AG04449 (cell line): ENCODE data around the gene IL1B.

Experiments used
- CTCF ChIA-PET: fragments of 350-600 bp; formaldehyde crosslinking; extraction: SDS; loops from one replicate; lab custom pipeline; 2021; ENCODE audit warnings: antibody characterized with exemption; lab: Yijun Ruan, JAX
- POLR2A ChIA-PET: fragments of 400-600, 350-600 bp; formaldehyde crosslinking; extraction: SDS; loops from one replicate; lab custom pipeline; 2020; ENCODE audit warnings: antibody characterized with exemption, inconsistent platforms; lab: Yijun Ruan, JAX
- DNase-seq: peaks from one replicate; pipeline ENCODE4 v3.0.0-alpha.2; 2010; ENCODE audit warnings: low read depth, low spot score
- H3K4me3 ChIP-seq: 2 replicates; pipeline ENCODE4 v1.5.1; 2011; ENCODE audit warnings: low read depth, mild to moderate bottlenecking, control low read depth, low read length
- CTCF ChIP-seq: IDR thresholded peaks from one replicate; pipeline ENCODE4 v1.5.1; 2011; ENCODE audit warnings: mild to moderate bottlenecking, moderate library complexity, low read length, control low read depth, inconsistent platforms; ENCODE audit not compliant: insufficient read depth; ENCODE audit errors: missing control alignments

Gene IL1B

GRCh38 chr2:112818094-112818902 is 18.3 kb downstream of the IL1B start:
- no peak overlapping the region for H3K4me3 ChIP-seq
- DNase-seq, result no peak
- POLR2A ChIA-PET, result no interaction called here
- CTCF ChIA-PET, result interaction anchor here (1.3 kb wide), 1 partner anchor 123 kb away, joined by 4 read pairs; no protein-coding TSS in a partner anchor
- TF ChIP-seq CTCF, result no peak

- DNase-seq, result no peak
- POLR2A ChIA-PET, result no interaction called here
- TF ChIP-seq CTCF, result no peak
- no peak overlapping the region for H3K4me3 ChIP-seq
- CTCF ChIA-PET, result interaction anchor here (1.3 kb wide), 1 partner anchor 124 kb away, joined by 4 read pairs; no protein-coding TSS in a partner anchor
Measured at GRCh38 chr2:112817082-112817689, 19.4 kb downstream of the IL1B start.

- ChIA-PET CTCF (interaction anchor here (0.7 to 1.2 kb wide), 3 partner anchors 9 to 128 kb away, joined by 3 to 4 read pairs (median 3); no protein-coding TSS in a partner anchor), POLR2A (no interaction called here)
- H3K4me3 ChIP-seq, result no peak overlapping the region
- no peak for DNase-seq
- TF ChIP-seq CTCF, result peak; percentile 24
Measured at GRCh38 chr2:112814278-112814677, 22.3 kb downstream of the IL1B start.

GRCh38 chr2:112813280-112813966 is 23.2 kb downstream of the IL1B start:
- CTCF ChIA-PET, result no interaction called here
- POLR2A ChIA-PET, result no interaction called here
- no peak overlapping the region for H3K4me3 ChIP-seq
- no peak for TF ChIP-seq CTCF
- DNase-seq, result no peak

- H3K4me3 ChIP-seq, result no peak overlapping the region
- CTCF ChIA-PET, result interaction anchor here (0.6 to 1.0 kb wide), 2 partner anchors 17 to 72 kb away, joined by 3 read pairs; no protein-coding TSS in a partner anchor
- no peak for TF ChIP-seq CTCF
- POLR2A ChIA-PET, result no interaction called here
- no peak for DNase-seq
Measured at GRCh38 chr2:112812318-112813267, 24.0 kb downstream of the IL1B start.
